ENCODE results near the gene PCDHGA5.
"Not testable (repeated sequence)": the region's sequence is repeated elsewhere in the genome, so short reads cannot be mapped to it uniquely, and the experiment has no call there.

PCDHGA5 gene

DNA sequence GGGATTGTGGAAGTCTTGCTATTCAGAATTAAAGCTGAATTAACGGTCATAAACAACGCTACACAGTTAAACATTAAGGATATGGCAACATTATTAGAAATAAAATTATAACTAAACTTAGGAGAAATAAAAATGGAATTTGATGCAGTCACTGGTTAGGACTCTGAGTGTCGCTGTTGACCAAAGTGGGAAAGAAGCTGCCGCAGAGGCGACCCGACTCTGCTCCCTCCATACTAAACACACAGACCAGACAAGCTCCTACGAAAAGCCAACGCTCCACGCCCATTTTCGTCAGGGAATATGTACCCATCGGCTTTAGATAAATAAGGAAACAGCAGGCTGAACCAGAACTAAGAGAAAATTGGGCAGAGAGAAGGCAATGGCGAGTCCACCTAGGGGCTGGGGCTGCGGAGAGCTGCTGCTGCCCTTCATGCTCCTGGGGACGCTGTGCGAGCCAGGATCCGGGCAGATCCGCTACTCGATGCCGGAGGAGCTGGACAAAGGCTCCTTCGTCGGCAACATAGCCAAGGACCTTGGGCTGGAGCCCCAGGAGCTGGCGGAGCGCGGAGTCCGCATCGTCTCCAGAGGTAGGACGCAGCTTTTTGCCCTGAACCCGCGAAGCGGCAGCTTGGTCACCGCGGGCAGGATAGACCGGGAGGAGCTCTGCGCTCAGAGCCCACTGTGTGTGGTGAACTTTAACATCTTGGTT lies at the start of gene PCDHGA5:
Gene PCDHGA5, plus strand, starts transcription at position 211 of the 709 bp plus-strand sequence. Its CDS starts 169 bp downstream, at position 380.
- no peaks in the 10 kb centered on the region for H4K20me1 ChIP-seq (ENCODE audit: insufficient read depth)
- no peak within 1 kb of the TSS for H3K27ac ChIP-seq
- no peak within 1 kb of the TSS for H3K9ac ChIP-seq
- H3K4me2 ChIP-seq = no peak within 1 kb of the TSS
- H3K79me2 ChIP-seq (ENCODE audit: insufficient read depth, low read depth) = no peaks in the 10 kb centered on the region
- no peaks in the 10 kb centered on the region for H3K4me1 ChIP-seq (ENCODE audit: low read depth, poor library complexity, severe bottlenecking)
- H3K27me3 ChIP-seq (ENCODE audit: insufficient read depth, low read depth) = no peaks in the 10 kb centered on the region
- H3K36me3 ChIP-seq (ENCODE audit: insufficient read depth) = no peaks in the 10 kb centered on the region
- H2AFZ ChIP-seq (ENCODE audit: low read depth) = no peak within 1 kb of the TSS
- TF ChIP-seq, protein P1, sequence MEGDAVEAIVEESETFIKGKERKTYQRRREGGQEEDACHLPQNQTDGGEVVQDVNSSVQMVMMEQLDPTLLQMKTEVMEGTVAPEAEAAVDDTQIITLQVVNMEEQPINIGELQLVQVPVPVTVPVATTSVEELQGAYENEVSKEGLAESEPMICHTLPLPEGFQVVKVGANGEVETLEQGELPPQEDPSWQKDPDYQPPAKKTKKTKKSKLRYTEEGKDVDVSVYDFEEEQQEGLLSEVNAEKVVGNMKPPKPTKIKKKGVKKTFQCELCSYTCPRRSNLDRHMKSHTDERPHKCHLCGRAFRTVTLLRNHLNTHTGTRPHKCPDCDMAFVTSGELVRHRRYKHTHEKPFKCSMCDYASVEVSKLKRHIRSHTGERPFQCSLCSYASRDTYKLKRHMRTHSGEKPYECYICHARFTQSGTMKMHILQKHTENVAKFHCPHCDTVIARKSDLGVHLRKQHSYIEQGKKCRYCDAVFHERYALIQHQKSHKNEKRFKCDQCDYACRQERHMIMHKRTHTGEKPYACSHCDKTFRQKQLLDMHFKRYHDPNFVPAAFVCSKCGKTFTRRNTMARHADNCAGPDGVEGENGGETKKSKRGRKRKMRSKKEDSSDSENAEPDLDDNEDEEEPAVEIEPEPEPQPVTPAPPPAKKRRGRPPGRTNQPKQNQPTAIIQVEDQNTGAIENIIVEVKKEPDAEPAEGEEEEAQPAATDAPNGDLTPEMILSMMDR (conservative IDR thresholded peaks at IDR 0.05; ENCODE audit: low read depth, low read length) = no peak
- H3K4me3 ChIP-seq (IDR thresholded peaks at IDR 0.05; ENCODE audit: insufficient read depth, low read depth, low read length) = no peak within 1 kb of the TSS

DNA sequence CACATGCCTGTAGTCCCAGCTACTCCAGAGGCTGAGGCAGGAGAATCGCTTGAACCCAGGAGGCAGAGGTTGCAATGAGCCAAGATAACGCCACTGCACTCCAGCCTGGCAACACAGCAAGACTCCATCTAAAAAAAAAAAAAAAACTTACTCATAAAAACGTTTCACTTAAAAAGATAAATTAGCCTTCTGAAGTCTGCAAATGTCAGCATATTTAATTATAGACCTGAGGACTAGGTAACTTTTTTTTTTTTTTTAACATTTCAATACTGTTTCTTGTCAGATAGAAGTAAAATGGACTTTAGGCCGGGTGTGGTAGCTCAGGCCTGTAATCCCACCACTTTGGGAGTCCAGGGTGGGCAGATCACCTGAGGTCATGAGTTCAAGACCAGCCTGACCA lies 47.0 kb upstream of the PCDHGA5 start:
- H4K20me1 ChIP-seq (ENCODE audit: insufficient read depth); H2AFZ ChIP-seq (ENCODE audit: low read depth); H3K27me3 ChIP-seq (ENCODE audit: insufficient read depth, low read depth); H3K9ac ChIP-seq; H3K4me3 ChIP-seq (IDR thresholded peaks at IDR 0.05; ENCODE audit: insufficient read depth, low read depth, low read length); H3K4me2 ChIP-seq; H3K27ac ChIP-seq; H3K4me1 ChIP-seq (ENCODE audit: low read depth, poor library complexity, severe bottlenecking): not testable (repeated sequence)
- Histone ChIP-seq H3K36me3 (ENCODE audit: insufficient read depth) (peaks cover 12% of the 10 kb centered on the region; the same call in 1 of the 2 replicates), H3K79me2 (ENCODE audit: insufficient read depth, low read depth) (peaks cover 36% of the 10 kb centered on the region)

DNA sequence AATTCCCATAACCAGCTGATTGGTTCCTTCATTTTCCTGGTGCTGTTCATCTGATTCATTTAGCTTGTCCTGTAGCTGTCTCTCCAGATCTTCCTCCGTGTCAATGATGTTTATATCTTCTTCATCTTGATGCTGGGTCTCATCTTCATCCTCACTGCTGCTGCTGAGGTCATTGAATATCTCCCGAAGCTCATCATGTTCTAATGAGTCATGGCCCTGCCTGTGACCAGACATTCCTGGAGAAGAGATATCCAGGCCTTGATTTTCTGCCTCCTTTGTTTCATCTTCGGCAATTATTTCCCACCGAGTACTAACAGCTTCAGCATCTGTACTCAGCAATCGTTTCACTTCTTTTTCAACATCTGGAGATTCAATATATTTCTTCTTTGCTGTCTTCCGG lies 44.8 kb upstream of the PCDHGA5 start:
- Histone ChIP-seq H3K79me2 (ENCODE audit: insufficient read depth, low read depth) (peaks cover 36% of the 10 kb centered on the region), H3K4me3 (IDR thresholded peaks at IDR 0.05; ENCODE audit: insufficient read depth, low read depth, low read length) (no peak overlapping the region), H3K27ac (no peak overlapping the region), H3K4me1 (ENCODE audit: low read depth, poor library complexity, severe bottlenecking) (no peaks in the 10 kb centered on the region), H3K4me2 (peak overlapping the region; percentile 54), H3K9ac (no peak overlapping the region), H2AFZ (ENCODE audit: low read depth) (no peak overlapping the region), H3K36me3 (ENCODE audit: insufficient read depth) (peaks cover 11% of the 10 kb centered on the region; the same call in 1 of the 2 replicates), H3K27me3 (ENCODE audit: insufficient read depth, low read depth) (no peaks in the 10 kb centered on the region), H4K20me1 (ENCODE audit: insufficient read depth) (no peaks in the 10 kb centered on the region)
- TF ChIP-seq, protein P1 (conservative IDR thresholded peaks at IDR 0.05; ENCODE audit: low read depth, low read length) = no peak

DNA sequence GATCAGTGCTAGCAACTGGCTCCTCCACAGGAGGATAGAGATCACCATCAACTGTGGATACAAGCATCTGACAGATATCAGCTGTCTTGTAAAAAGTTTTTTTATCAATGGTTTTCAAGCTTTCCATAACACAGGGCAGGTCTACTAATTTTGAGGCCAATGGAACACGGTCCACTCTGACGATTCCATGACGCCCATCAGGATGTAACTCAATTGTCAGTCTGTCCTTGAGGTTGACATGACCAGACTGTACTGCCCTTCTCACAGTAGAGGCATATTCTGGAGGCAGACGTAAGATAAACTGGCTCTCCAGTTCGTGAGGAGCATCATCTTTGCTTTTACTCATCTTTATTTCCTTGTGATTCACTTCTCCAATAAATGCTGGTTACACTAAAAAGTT lies 44.3 kb upstream of the PCDHGA5 start:
- no peaks in the 10 kb centered on the region for H4K20me1 ChIP-seq (ENCODE audit: insufficient read depth)
- peak overlapping the region; percentile 54 for H3K4me2 ChIP-seq
- no peak overlapping the region for H3K4me3 ChIP-seq (IDR thresholded peaks at IDR 0.05; ENCODE audit: insufficient read depth, low read depth, low read length)
- H3K9ac ChIP-seq = no peak overlapping the region
- H3K27ac ChIP-seq = peak overlapping the region; percentile 97; the same call in 1 of the 2 replicates
- TF ChIP-seq, protein P1 (conservative IDR thresholded peaks at IDR 0.05; ENCODE audit: low read depth, low read length) = no peak
- peaks cover 9% of the 10 kb centered on the region; the same call in 1 of the 2 replicates for H3K36me3 ChIP-seq (ENCODE audit: insufficient read depth)
- H3K4me1 ChIP-seq (ENCODE audit: low read depth, poor library complexity, severe bottlenecking) = no peaks in the 10 kb centered on the region
- H3K27me3 ChIP-seq (ENCODE audit: insufficient read depth, low read depth) = no peaks in the 10 kb centered on the region
- H3K79me2 ChIP-seq (ENCODE audit: insufficient read depth, low read depth) = peaks cover 36% of the 10 kb centered on the region
- no peak overlapping the region for H2AFZ ChIP-seq (ENCODE audit: low read depth)

All from KMS-11 (cell line).